ENCODE results near the gene FNIP2. TPM values are rescaled to one million over a fixed set of nuclear protein-coding genes. Genes with fewer than 3 reads are reported as not detected.
A peak's percentile ranks its signal among the peaks of the same experiment; 100 is the strongest.

Gene FNIP2
- total and polyA plus RNA-seq, 9 of the 15 experiments (the other 6 are each of a cell fraction or from before 2014, with no cell fraction given) = 1.7 to 15.5 (median 8.3) TPM

GRCh38 chr4:158768555-158769174, at the start of gene FNIP2 (continued):
- no peak for TF ChIP-seq ZMIZ1 (IDR thresholded peaks at IDR 0.05; ENCODE audit: low read depth in 2 of 2, low read length in 2 of 2)
- TF ChIP-seq ESRRB (CRISPR knock-in tag; IDR thresholded peaks at IDR 0.05; ENCODE audit: borderline replicate concordance) = no peak
- peak in 1 of 2 experiments; percentile 26; a peak in 1 of 4 replicates for TF ChIP-seq HDAC1 (IDR thresholded peaks at IDR 0.05)
- TF ChIP-seq, protein P1, sequence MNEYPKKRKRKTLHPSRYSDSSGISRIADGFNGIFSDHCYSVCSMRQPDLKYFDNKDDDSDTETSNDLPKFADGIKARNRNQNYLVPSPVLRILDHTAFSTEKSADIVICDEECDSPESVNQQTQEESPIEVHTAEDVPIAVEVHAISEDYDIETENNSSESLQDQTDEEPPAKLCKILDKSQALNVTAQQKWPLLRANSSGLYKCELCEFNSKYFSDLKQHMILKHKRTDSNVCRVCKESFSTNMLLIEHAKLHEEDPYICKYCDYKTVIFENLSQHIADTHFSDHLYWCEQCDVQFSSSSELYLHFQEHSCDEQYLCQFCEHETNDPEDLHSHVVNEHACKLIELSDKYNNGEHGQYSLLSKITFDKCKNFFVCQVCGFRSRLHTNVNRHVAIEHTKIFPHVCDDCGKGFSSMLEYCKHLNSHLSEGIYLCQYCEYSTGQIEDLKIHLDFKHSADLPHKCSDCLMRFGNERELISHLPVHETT (CRISPR knock-in tag; conservative IDR thresholded peaks at IDR 0.05 in 1 of 2, IDR thresholded peaks at IDR 0.05 in 1 of 2) = peak in 1 of 2 experiments; percentile 97; a peak in 2 of 4 replicates
- no peak; a peak in 1 of 4 replicates for TF ChIP-seq ETV6 (IDR thresholded peaks at IDR 0.05; ENCODE audit: borderline replicate concordance in 1 of 2, low read depth in 2 of 2, low read length in 1 of 2)
- no peak for TF ChIP-seq ETV6 (CRISPR knock-in tag; IDR thresholded peaks at IDR 0.05; ENCODE audit: borderline replicate concordance)
- no peak for TF ChIP-seq TCF7 (IDR thresholded peaks at IDR 0.05; ENCODE audit: borderline replicate concordance)
- TF ChIP-seq THAP12 (CRISPR knock-in tag; IDR thresholded peaks at IDR 0.05) = no peak
- no peak for TF ChIP-seq HCFC1 (IDR thresholded peaks at IDR 0.05; ENCODE audit: low read depth, low read length)
- no peak for TF ChIP-seq MIER1 (IDR thresholded peaks at IDR 0.05; ENCODE audit: low read depth)
- TF ChIP-seq, protein P2, sequence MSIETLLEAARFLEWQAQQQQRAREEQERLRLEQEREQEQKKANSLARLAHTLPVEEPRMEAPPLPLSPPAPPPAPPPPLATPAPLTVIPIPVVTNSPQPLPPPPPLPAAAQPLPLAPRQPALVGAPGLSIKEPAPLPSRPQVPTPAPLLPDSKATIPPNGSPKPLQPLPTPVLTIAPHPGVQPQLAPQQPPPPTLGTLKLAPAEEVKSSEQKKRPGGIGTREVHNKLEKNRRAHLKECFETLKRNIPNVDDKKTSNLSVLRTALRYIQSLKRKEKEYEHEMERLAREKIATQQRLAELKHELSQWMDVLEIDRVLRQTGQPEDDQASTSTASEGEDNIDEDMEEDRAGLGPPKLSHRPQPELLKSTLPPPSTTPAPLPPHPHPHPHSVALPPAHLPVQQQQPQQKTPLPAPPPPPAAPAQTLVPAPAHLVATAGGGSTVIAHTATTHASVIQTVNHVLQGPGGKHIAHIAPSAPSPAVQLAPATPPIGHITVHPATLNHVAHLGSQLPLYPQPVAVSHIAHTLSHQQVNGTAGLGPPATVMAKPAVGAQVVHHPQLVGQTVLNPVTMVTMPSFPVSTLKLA (conservative IDR thresholded peaks at IDR 0.05) = peak in 1 of 2 experiments; percentile 30; a peak in 1 of 4 replicates
- TF ChIP-seq BACH1 (tag; IDR thresholded peaks at IDR 0.05) = no peak
- TF ChIP-seq, protein P3, sequence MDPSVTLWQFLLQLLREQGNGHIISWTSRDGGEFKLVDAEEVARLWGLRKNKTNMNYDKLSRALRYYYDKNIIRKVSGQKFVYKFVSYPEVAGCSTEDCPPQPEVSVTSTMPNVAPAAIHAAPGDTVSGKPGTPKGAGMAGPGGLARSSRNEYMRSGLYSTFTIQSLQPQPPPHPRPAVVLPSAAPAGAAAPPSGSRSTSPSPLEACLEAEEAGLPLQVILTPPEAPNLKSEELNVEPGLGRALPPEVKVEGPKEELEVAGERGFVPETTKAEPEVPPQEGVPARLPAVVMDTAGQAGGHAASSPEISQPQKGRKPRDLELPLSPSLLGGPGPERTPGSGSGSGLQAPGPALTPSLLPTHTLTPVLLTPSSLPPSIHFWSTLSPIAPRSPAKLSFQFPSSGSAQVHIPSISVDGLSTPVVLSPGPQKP (CRISPR knock-in tag; IDR thresholded peaks at IDR 0.05) = no peak
- no peak for TF ChIP-seq BRF1 (IDR thresholded peaks at IDR 0.05; ENCODE audit: borderline replicate concordance, extremely low read depth, insufficient read length)

All from K562 (cell line).